ENCODE data around the gene TNIP1. TPM values are rescaled to one million over a fixed set of nuclear protein-coding genes. Genes with fewer than 3 reads are reported as not detected.

Gene TNIP1
- total RNA-seq, 2 experiments from 2014 or later: 127 TPM

GRCh38 chr5:151020304-151021110 lies 60.3 kb downstream of the TNIP1 start, which contains the start of gene GPX3:
TSS of gene GPX3 (plus strand) at chr5:151020591. CDS start at chr5:151020655, 64 bp downstream.
- Mint-ChIP-seq H3K9me3 (no peaks in the 10 kb centered on the region), H3K36me3 (ENCODE audit: low read depth) (peaks cover 20% of the 10 kb centered on the region), H3K4me3 (no peak within 1 kb of the TSS), H3K27ac (no peak within 1 kb of the TSS), H3K27me3 (peaks cover 20% of the 10 kb centered on the region), H3K4me1 (peaks cover 21% of the 10 kb centered on the region)
- CTCF ChIA-PET: interaction anchor here (0.5 to 1.4 kb wide), 4 partner anchors 10 to 112 kb away, joined by 3 to 4 read pairs (median 3); no protein-coding TSS in a partner anchor
- DNase-seq: no peak
- POLR2A ChIA-PET: no interaction called here

- Mint-ChIP-seq H3K27me3 (peaks cover 20% of the 10 kb centered on the region), H3K27ac (no peak overlapping the region), H3K4me3 (no peak overlapping the region), H3K9me3 (no peaks in the 10 kb centered on the region), H3K36me3 (ENCODE audit: low read depth) (peaks cover 13% of the 10 kb centered on the region), H3K4me1 (peaks cover 21% of the 10 kb centered on the region)
- ChIA-PET POLR2A (no interaction called here), CTCF (interaction anchor here (0.8 kb wide), 1 partner anchor 113 kb away, joined by 3 read pairs; no protein-coding TSS in a partner anchor)
- no peak for DNase-seq
Observed at GRCh38 chr5:151019331-151019730, 61.5 kb downstream of the TNIP1 start.

- peaks cover 20% of the 10 kb centered on the region for H3K27me3 Mint-ChIP-seq
- H3K4me1 Mint-ChIP-seq: peaks cover 21% of the 10 kb centered on the region
- no peak overlapping the region for H3K27ac Mint-ChIP-seq
- H3K36me3 Mint-ChIP-seq (ENCODE audit: low read depth): peaks cover 13% of the 10 kb centered on the region
- no peak overlapping the region for H3K4me3 Mint-ChIP-seq
- ChIA-PET CTCF (no interaction called here), POLR2A (no interaction called here)
- DNase-seq: no peak
- no peaks in the 10 kb centered on the region for H3K9me3 Mint-ChIP-seq
Observed at GRCh38 chr5:151018846-151019245, 62.0 kb downstream of the TNIP1 start.

GRCh38 chr5:151017897-151018296 lies 62.9 kb downstream of the TNIP1 start:
- ChIA-PET POLR2A (no interaction called here), CTCF (no interaction called here)

GRCh38 chr5:151016700-151017099 lies 64.1 kb downstream of the TNIP1 start:
- peaks cover 21% of the 10 kb centered on the region for H3K4me1 Mint-ChIP-seq
- peaks cover 17% of the 10 kb centered on the region for H3K27me3 Mint-ChIP-seq
- H3K9me3 Mint-ChIP-seq: no peaks in the 10 kb centered on the region
- peaks cover 6% of the 10 kb centered on the region for H3K36me3 Mint-ChIP-seq (ENCODE audit: low read depth)
- ChIA-PET POLR2A (no interaction called here), CTCF (interaction anchor here (0.5 to 1.1 kb wide), 4 partner anchors 11 to 351 kb away, joined by 3 to 5 read pairs (median 3); no protein-coding TSS in a partner anchor)
- no peak overlapping the region for H3K27ac Mint-ChIP-seq
- no peak overlapping the region for H3K4me3 Mint-ChIP-seq
- no peak for DNase-seq

More at GRCh38 chr5:151017897-151018296, 62.9 kb downstream of the TNIP1 start:
- Mint-ChIP-seq H3K4me1 (peaks cover 21% of the 10 kb centered on the region), H3K27ac (no peak overlapping the region), H3K36me3 (ENCODE audit: low read depth) (peaks cover 13% of the 10 kb centered on the region), H3K9me3 (no peaks in the 10 kb centered on the region), H3K4me3 (no peak overlapping the region), H3K27me3 (peaks cover 20% of the 10 kb centered on the region)
- no peak for DNase-seq

GRCh38 chr5:151015974-151016587 lies 64.8 kb downstream of the TNIP1 start:
- H3K27me3 Mint-ChIP-seq: peaks cover 14% of the 10 kb centered on the region
- H3K27ac Mint-ChIP-seq: no peak overlapping the region
- CTCF ChIA-PET: interaction anchor here (0.5 to 1.1 kb wide), 2 partner anchors 147 to 149 kb away, joined by 3 to 5 read pairs; no protein-coding TSS in a partner anchor
- peaks cover 21% of the 10 kb centered on the region for H3K4me1 Mint-ChIP-seq
- H3K4me3 Mint-ChIP-seq: no peak overlapping the region
- no peaks in the 10 kb centered on the region for H3K9me3 Mint-ChIP-seq
- H3K36me3 Mint-ChIP-seq (ENCODE audit: low read depth): peaks cover 5% of the 10 kb centered on the region
- POLR2A ChIA-PET: no interaction called here
- no peak for DNase-seq

- DNase-seq: no peak
- peaks cover 5% of the 10 kb centered on the region for H3K36me3 Mint-ChIP-seq (ENCODE audit: low read depth)
- H3K27ac Mint-ChIP-seq: no peak overlapping the region
- ChIA-PET CTCF (no interaction called here), POLR2A (no interaction called here)
- no peaks in the 10 kb centered on the region for H3K9me3 Mint-ChIP-seq
- H3K27me3 Mint-ChIP-seq: peaks cover 5% of the 10 kb centered on the region
- H3K4me1 Mint-ChIP-seq: peaks cover 17% of the 10 kb centered on the region
- H3K4me3 Mint-ChIP-seq: no peak overlapping the region
Observed at GRCh38 chr5:151014680-151015343, 66.0 kb downstream of the TNIP1 start.

GRCh38 chr5:151012862-151013261 lies 68.0 kb downstream of the TNIP1 start:
- Mint-ChIP-seq H3K36me3 (ENCODE audit: low read depth) (peaks cover 5% of the 10 kb centered on the region), H3K27ac (no peak overlapping the region), H3K9me3 (no peaks in the 10 kb centered on the region), H3K4me3 (no peak overlapping the region), H3K4me1 (peaks cover 3% of the 10 kb centered on the region), H3K27me3 (no peaks in the 10 kb centered on the region)
- POLR2A ChIA-PET: no interaction called here
- DNase-seq: no peak
- CTCF ChIA-PET: no interaction called here

- POLR2A ChIA-PET: no interaction called here
- CTCF ChIA-PET: interaction anchor here (0.6 kb wide), 1 partner anchor 60 kb away, joined by 3 read pairs; no protein-coding TSS in a partner anchor
- no peaks in the 10 kb centered on the region for H3K36me3 Mint-ChIP-seq (ENCODE audit: low read depth)
- H3K27me3 Mint-ChIP-seq: no peaks in the 10 kb centered on the region
- no peak for DNase-seq
- H3K9me3 Mint-ChIP-seq: no peaks in the 10 kb centered on the region
- no peak overlapping the region for H3K4me3 Mint-ChIP-seq
- H3K4me1 Mint-ChIP-seq: no peaks in the 10 kb centered on the region
- no peak overlapping the region for H3K27ac Mint-ChIP-seq
Observed at GRCh38 chr5:151008906-151009305, 71.9 kb downstream of the TNIP1 start.

- no peaks in the 10 kb centered on the region for H3K27me3 Mint-ChIP-seq
- H3K36me3 Mint-ChIP-seq (ENCODE audit: low read depth): no peaks in the 10 kb centered on the region
- no peak overlapping the region for H3K27ac Mint-ChIP-seq
- H3K9me3 Mint-ChIP-seq: no peaks in the 10 kb centered on the region
- ChIA-PET CTCF (no interaction called here), POLR2A (no interaction called here)
- no peak for DNase-seq
- H3K4me3 Mint-ChIP-seq: no peak overlapping the region
- H3K4me1 Mint-ChIP-seq: no peaks in the 10 kb centered on the region
Observed at GRCh38 chr5:151008210-151008491, 72.7 kb downstream of the TNIP1 start.

GRCh38 chr5:151007430-151008209 lies 73.2 kb downstream of the TNIP1 start:
- no peaks in the 10 kb centered on the region for H3K36me3 Mint-ChIP-seq (ENCODE audit: low read depth)
- POLR2A ChIA-PET: no interaction called here
- H3K9me3 Mint-ChIP-seq: no peaks in the 10 kb centered on the region
- H3K4me3 Mint-ChIP-seq: no peak overlapping the region
- no peak for DNase-seq
- H3K27me3 Mint-ChIP-seq: no peaks in the 10 kb centered on the region
- H3K27ac Mint-ChIP-seq: no peak overlapping the region
- H3K4me1 Mint-ChIP-seq: no peaks in the 10 kb centered on the region
- CTCF ChIA-PET: no interaction called here

GRCh38 chr5:151006704-151007334 lies 74.0 kb downstream of the TNIP1 start:
- CTCF ChIA-PET: no interaction called here

More at GRCh38 chr5:151006704-151007334, 74.0 kb downstream of the TNIP1 start:
- H3K9me3 Mint-ChIP-seq: no peaks in the 10 kb centered on the region
- POLR2A ChIA-PET: no interaction called here
- H3K36me3 Mint-ChIP-seq (ENCODE audit: low read depth): no peaks in the 10 kb centered on the region
- H3K27ac Mint-ChIP-seq: no peak overlapping the region
- H3K4me1 Mint-ChIP-seq: no peaks in the 10 kb centered on the region
- DNase-seq: no peak
- no peaks in the 10 kb centered on the region for H3K27me3 Mint-ChIP-seq
- H3K4me3 Mint-ChIP-seq: no peak overlapping the region

All from activated CD4-positive, alpha-beta T cell treated with anti-CD3 and anti-CD28 coated beads, Interleukin-2, amount 10 ng/mL, durations not matched to agents 7 days and 5 days (primary cell).